CD14-positive monocyte (primary cell): ENCODE data around the gene MEPE. TPM values are rescaled to one million over a fixed set of nuclear protein-coding genes. Genes with fewer than 3 reads are reported as not detected.

Experiments
- DNase-seq, 3 donors: peaks; one replicate each; pipeline ENCODE4 v3.0.0-alpha.2; 2011 to 2022
- H2AFZ ChIP-seq: 2 replicates; pipeline ENCODE4 v1.6.0; 2012; ENCODE audit warnings: mild to moderate bottlenecking, low read depth, low read length, inconsistent platforms; ENCODE audit not compliant: insufficient read depth, poor library complexity, severe bottlenecking
- H3K27ac ChIP-seq, 2 donors: 1 replicate in 1 of 2; 2 replicates in 1 of 2; pipeline ENCODE4 v1.5.1; 2012 to 2013; ENCODE audit warnings: low read length in 2 of 2, control low read depth in 1 of 2, inconsistent platforms in 1 of 2, low read depth in 1 of 2, mild to moderate bottlenecking in 1 of 2
- H3K27me3 ChIP-seq, 2 donors: one replicate each; pipeline versions ENCODE4 v1.6.0 to v1.6.1; 2011 to 2013; ENCODE audit warnings: low read length in 2 of 2; ENCODE audit not compliant: control insufficient read depth in 2 of 2, insufficient read depth in 2 of 2
- H3K36me3 ChIP-seq, 2 donors: replicated peaks in 1 of 2; 1 replicate in 1 of 2; 2 replicates in 1 of 2; pipeline versions ENCODE4 v1.5.1 to v1.6.1; 2012 to 2013; ENCODE audit warnings: low read length in 2 of 2, control low read depth in 1 of 2, inconsistent platforms in 1 of 2, mild to moderate bottlenecking in 1 of 2; ENCODE audit not compliant: insufficient read depth in 2 of 2, control insufficient read depth in 1 of 2
- H3K4me1 ChIP-seq, 2 donors: 1 replicate in 1 of 2; 2 replicates in 1 of 2; pipeline versions ENCODE4 v1.5.1 to v1.6.1; 2012 to 2013; ENCODE audit warnings: low read length in 2 of 2, control low read depth in 1 of 2, inconsistent platforms in 1 of 2, mild to moderate bottlenecking in 1 of 2, moderate library complexity in 1 of 2; ENCODE audit not compliant: insufficient read depth in 2 of 2, control insufficient read depth in 1 of 2
- H3K4me2 ChIP-seq: replicated peaks from 2 replicates; pipeline ENCODE3; 2012; ENCODE audit warnings: low read length, moderate library complexity, mild to moderate bottlenecking; ENCODE audit not compliant: poor library complexity, severe bottlenecking; ENCODE audit errors: extremely low read depth
- H3K4me3 ChIP-seq, 3 experiments: fragments of 200-600 bp in 1 of 3; sonication (generic) in 1 of 3; replicated peaks in 1 of 3; 1 replicate in 2 of 3; 2 replicates in 1 of 3; pipeline ENCODE4 v1.5.1; 2011 to 2013; ENCODE audit warnings: low read length in 3 of 3, mild to moderate bottlenecking in 3 of 3, control low read depth in 2 of 3, low read depth in 2 of 3, inconsistent platforms in 1 of 3, moderate library complexity in 1 of 3
- H3K79me2 ChIP-seq: 2 replicates; pipeline ENCODE4 v1.6.0; 2012; ENCODE audit warnings: mild to moderate bottlenecking, control low read depth, inconsistent platforms, low read length, moderate library complexity; ENCODE audit not compliant: insufficient read depth
- H3K9ac ChIP-seq: 2 replicates; pipeline ENCODE4 v1.6.0; 2017; ENCODE audit warnings: low read length, mild to moderate bottlenecking; ENCODE audit not compliant: insufficient read depth, poor library complexity, severe bottlenecking
- H3K9me3 ChIP-seq, 2 donors: replicated peaks in 1 of 2; 1 replicate in 1 of 2; 2 replicates in 1 of 2; pipeline versions ENCODE4 v1.5.1 to v1.6.1; 2012 to 2013; ENCODE audit warnings: low read length in 2 of 2, control low read depth in 1 of 2; ENCODE audit not compliant: control insufficient read depth in 1 of 2, insufficient read depth in 1 of 2
- H4K20me1 ChIP-seq: 2 replicates; pipeline ENCODE4 v1.6.0; 2012; ENCODE audit warnings: mild to moderate bottlenecking, low read length, control low read depth, moderate library complexity; ENCODE audit not compliant: insufficient read depth
- H3K27ac Mint-ChIP-seq, 7 donors: one replicate each; pipeline ENCODE4 v1.8.0; 2020; ENCODE audit warnings: mild to moderate bottlenecking in 7 of 7, mixed read lengths in 7 of 7, moderate library complexity in 6 of 7, inconsistent platforms in 2 of 7
- H3K27me3 Mint-ChIP-seq, 3 donors: one replicate each; pipeline ENCODE4 v1.8.0; 2021 to 2022; ENCODE audit warnings: low read depth in 3 of 3, mild to moderate bottlenecking in 3 of 3, mixed read lengths in 3 of 3, moderate library complexity in 3 of 3, inconsistent platforms in 1 of 3
- H3K36me3 Mint-ChIP-seq, 2 donors: one replicate each; pipeline ENCODE4 v1.8.0; 2020; ENCODE audit warnings: mixed read lengths in 2 of 2, inconsistent platforms in 1 of 2, mild to moderate bottlenecking in 1 of 2
- H3K4me1 Mint-ChIP-seq: one replicate; pipeline ENCODE4 v1.8.0; 2020; ENCODE audit warnings: mild to moderate bottlenecking, mixed read lengths
- H3K4me3 Mint-ChIP-seq, 2 donors: one replicate each; pipeline ENCODE4 v1.8.0; 2020; ENCODE audit warnings: mild to moderate bottlenecking in 2 of 2, mixed read lengths in 2 of 2, moderate library complexity in 1 of 2
- H3K9me3 Mint-ChIP-seq, 7 donors: one replicate each; pipeline ENCODE4 v1.8.0; 2020 to 2022; ENCODE audit warnings: mixed read lengths in 7 of 7, mild to moderate bottlenecking in 6 of 7, moderate library complexity in 6 of 7, inconsistent platforms in 2 of 7
- WGBS: methylation state at CpG from one replicate; pipeline ENCODE4 v1.1.5; 2013; ENCODE audit warnings: missing lambda C conversion rate; ENCODE audit not compliant: insufficient coverage; 5-methylcytosine and 5-hydroxymethylcytosine counted together
- intact Hi-C, 2 donors: fragments of 100-400 bp; cut with micrococcal nuclease; formaldehyde crosslinking; loops; one replicate each; pipeline versions ENCODE4 v1.15.0 to v1.15.1; 2023
- polyA plus RNA-seq, 3 donors: library from polyadenylated mRNA; depleted of rRNA in 1 of 3; unstranded in 2 of 3; stranded (reverse) in 1 of 3; fragments of 300-500 nt in 2 of 3; fragments of >200 nt in 1 of 3; fragmentation: Illumina TruSeq in 2 of 3; gene quantifications; 1 replicate in 2 of 3; 2 replicates in 1 of 3; pipeline ENCODE4 v1.2.3, GENCODE V29; 2012 to 2021
- TF ChIP-seq, protein P1 (sequence below): fragments of 200-600 bp; IDR thresholded peaks from one replicate; pipeline ENCODE4 v1.8.0; 2022; ENCODE audit warnings: antibody characterized with exemption, mild to moderate bottlenecking

Gene MEPE
- polyA plus RNA-seq, 3 donors = not detected

DNA sequence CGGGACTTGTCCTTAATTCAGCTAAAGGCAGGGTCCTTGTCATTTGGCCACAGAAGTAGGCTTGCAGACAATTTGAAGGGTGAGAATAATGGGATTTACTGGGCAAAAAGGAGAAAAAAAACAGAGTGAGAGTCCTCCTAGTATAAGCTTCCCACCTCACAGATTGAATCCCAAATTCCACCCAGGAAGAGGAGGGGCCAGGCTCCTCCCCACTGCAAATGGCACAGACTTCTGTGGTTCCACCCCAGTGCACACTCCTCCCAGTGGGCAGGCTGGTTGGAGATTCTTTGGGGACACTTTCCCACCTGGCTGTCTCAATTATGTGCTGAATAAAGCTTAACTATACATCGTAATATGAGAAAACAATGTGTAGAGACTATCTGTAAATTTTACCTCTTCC is 31.6 kb downstream of the MEPE start:
- Histone ChIP-seq H3K36me3 (no peaks in the 10 kb centered on the region), H3K4me1 (peaks cover 14 to 16% of the 10 kb centered on the region in 2 donors), H2AFZ (no peak overlapping the region), H3K79me2 (no peaks in the 10 kb centered on the region), H3K4me3 (no peak overlapping the region), H3K9ac (no peak overlapping the region), H3K27me3 (no peaks in the 10 kb centered on the region), H3K27ac (no peak overlapping the region), H3K9me3 (no peaks in the 10 kb centered on the region), H3K4me2 (no peak overlapping the region), H4K20me1 (no peaks in the 10 kb centered on the region)
- Mint-ChIP-seq H3K4me1 (peaks cover 16% of the 10 kb centered on the region), H3K4me3 (no peak overlapping the region), H3K27me3 (peaks cover 0 to 5% (median 3%) of the 10 kb centered on the region in 3 donors), H3K9me3 (peaks cover 0 to 4% (median 0%) of the 10 kb centered on the region in 7 donors), H3K36me3 (no peaks in the 10 kb centered on the region), H3K27ac (no peak overlapping the region)
- no peak for DNase-seq
- intact Hi-C loops = loop anchor here in 1 of 2 donors (10.0 kb wide), 1 partner anchor 350 kb away; no protein-coding TSS in a partner anchor
- WGBS = no CpG with 5 or more reads among the region's 2 CpGs
- TF ChIP-seq, protein P1, sequence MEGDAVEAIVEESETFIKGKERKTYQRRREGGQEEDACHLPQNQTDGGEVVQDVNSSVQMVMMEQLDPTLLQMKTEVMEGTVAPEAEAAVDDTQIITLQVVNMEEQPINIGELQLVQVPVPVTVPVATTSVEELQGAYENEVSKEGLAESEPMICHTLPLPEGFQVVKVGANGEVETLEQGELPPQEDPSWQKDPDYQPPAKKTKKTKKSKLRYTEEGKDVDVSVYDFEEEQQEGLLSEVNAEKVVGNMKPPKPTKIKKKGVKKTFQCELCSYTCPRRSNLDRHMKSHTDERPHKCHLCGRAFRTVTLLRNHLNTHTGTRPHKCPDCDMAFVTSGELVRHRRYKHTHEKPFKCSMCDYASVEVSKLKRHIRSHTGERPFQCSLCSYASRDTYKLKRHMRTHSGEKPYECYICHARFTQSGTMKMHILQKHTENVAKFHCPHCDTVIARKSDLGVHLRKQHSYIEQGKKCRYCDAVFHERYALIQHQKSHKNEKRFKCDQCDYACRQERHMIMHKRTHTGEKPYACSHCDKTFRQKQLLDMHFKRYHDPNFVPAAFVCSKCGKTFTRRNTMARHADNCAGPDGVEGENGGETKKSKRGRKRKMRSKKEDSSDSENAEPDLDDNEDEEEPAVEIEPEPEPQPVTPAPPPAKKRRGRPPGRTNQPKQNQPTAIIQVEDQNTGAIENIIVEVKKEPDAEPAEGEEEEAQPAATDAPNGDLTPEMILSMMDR = no peak

DNA sequence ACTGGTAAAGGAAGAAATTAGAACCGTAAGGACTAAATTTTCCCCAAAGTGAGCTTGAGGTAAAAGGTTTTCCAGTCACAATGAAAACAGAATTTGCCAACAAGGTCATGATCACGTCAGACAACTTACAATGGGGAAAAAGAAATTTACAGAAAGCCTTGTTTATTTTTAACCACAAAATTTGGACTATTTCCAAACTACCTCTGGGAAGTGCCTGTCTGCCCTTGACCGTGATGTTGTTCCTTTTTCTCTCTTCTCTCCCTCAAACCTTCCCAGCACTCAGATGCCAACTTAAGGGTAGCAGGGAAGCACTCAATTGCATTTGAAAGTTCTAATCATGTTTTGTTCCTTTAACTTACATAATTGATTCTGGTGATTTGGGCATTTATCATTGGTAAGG is 32.5 kb downstream of the MEPE start:
- H3K27ac ChIP-seq = no peak overlapping the region
- TF ChIP-seq, protein P1 = no peak
- 0% methylated on average over 1 of the region's 3 CpGs for WGBS
- intact Hi-C loops = loop anchor here in 1 of 2 donors (10.0 kb wide), 1 partner anchor 350 kb away; no protein-coding TSS in a partner anchor
- no peak overlapping the region for H3K9ac ChIP-seq
- Mint-ChIP-seq H3K27me3 (peaks cover 0 to 5% (median 3%) of the 10 kb centered on the region in 3 donors), H3K27ac (no peak overlapping the region), H3K9me3 (peaks cover 0 to 4% (median 0%) of the 10 kb centered on the region in 7 donors), H3K4me1 (peaks cover 16% of the 10 kb centered on the region), H3K4me3 (peak overlapping the region in 1 of 2 donors; percentile 60), H3K36me3 (no peaks in the 10 kb centered on the region)
- DNase-seq = peak in 2 of 3 donors; percentile 15 to 25
- no peaks in the 10 kb centered on the region for H4K20me1 ChIP-seq
- no peaks in the 10 kb centered on the region for H3K9me3 ChIP-seq
- no peaks in the 10 kb centered on the region for H3K79me2 ChIP-seq
- H3K27me3 ChIP-seq = no peaks in the 10 kb centered on the region
- H3K4me1 ChIP-seq = peaks cover 14 to 16% of the 10 kb centered on the region in 2 donors
- H3K4me3 ChIP-seq = no peak overlapping the region
- H2AFZ ChIP-seq = no peak overlapping the region
- peak overlapping the region; percentile 5 for H3K4me2 ChIP-seq
- no peaks in the 10 kb centered on the region for H3K36me3 ChIP-seq
